Measurements from ENCODE around the gene LRG1. TPM values are rescaled to one million over a fixed set of nuclear protein-coding genes. Genes with fewer than 3 reads are reported as not detected.

LRG1 gene
- total RNA-seq, 2 donors from 2014 or later, result 0.86 to 1.4 TPM

GRCh38 chr19:4541114-4541805, 1.4 kb upstream of the LRG1 start:
- no peaks in the 10 kb centered on the region for H3K27me3 ChIP-seq (ENCODE audit: control insufficient read depth, insufficient read depth, low read length, poor library complexity, severe bottlenecking)
- Mint-ChIP-seq H3K27ac (no peak overlapping the region), H3K4me1 (peaks cover 6% of the 10 kb centered on the region), H3K4me3 (no peak overlapping the region), H3K36me3 (ENCODE audit: low read depth) (no peaks in the 10 kb centered on the region), H3K27me3 (ENCODE audit: insufficient read depth) (no peaks in the 10 kb centered on the region), H3K9me3 (peaks cover 4% of the 10 kb centered on the region)
- no peak for DNase-seq
- no peak overlapping the region for H3K9ac ChIP-seq (ENCODE audit: extremely low read depth, low read length, poor library complexity, severe bottlenecking)
- H3K9me3 ChIP-seq (ENCODE audit: control insufficient read depth, low read length), result peaks cover 6% of the 10 kb centered on the region
- peaks cover 3% of the 10 kb centered on the region for H3K4me1 ChIP-seq (ENCODE audit: control insufficient read depth, insufficient read depth, low read length)
- WGBS, 2 experiments (ENCODE audit: insufficient coverage in 1 of 2, insufficient read length in 1 of 2), result 92 to 94% methylated on average over 11 to 12 of the region's 12 CpGs
- H3K4me3 ChIP-seq (ENCODE audit: low read length), result no peak overlapping the region
- no peak for TF ChIP-seq CTCF (conservative IDR thresholded peaks at IDR 0.05)
- no peak overlapping the region for H3K27ac ChIP-seq (ENCODE audit: low read depth, low read length)
- no peaks in the 10 kb centered on the region for H3K36me3 ChIP-seq (ENCODE audit: control insufficient read depth, insufficient read depth, low read length)

GRCh38 chr19:4539169-4539692, 605 bp downstream of the LRG1 start:
- Histone ChIP-seq H3K9ac (ENCODE audit: extremely low read depth, low read length, poor library complexity, severe bottlenecking) (no peak overlapping the region), H3K9me3 (ENCODE audit: control insufficient read depth, low read length) (peaks cover 6% of the 10 kb centered on the region), H3K36me3 (ENCODE audit: control insufficient read depth, insufficient read depth, low read length) (no peaks in the 10 kb centered on the region), H3K4me1 (ENCODE audit: control insufficient read depth, insufficient read depth, low read length) (peaks cover 3% of the 10 kb centered on the region), H3K27me3 (ENCODE audit: control insufficient read depth, insufficient read depth, low read length, poor library complexity, severe bottlenecking) (peaks cover 6% of the 10 kb centered on the region), H3K4me3 (ENCODE audit: low read length) (no peak overlapping the region), H3K27ac (ENCODE audit: low read depth, low read length) (no peak overlapping the region)
- Mint-ChIP-seq H3K4me3 (no peak overlapping the region), H3K27ac (no peak overlapping the region), H3K36me3 (ENCODE audit: low read depth) (no peaks in the 10 kb centered on the region), H3K27me3 (ENCODE audit: insufficient read depth) (peaks cover 7% of the 10 kb centered on the region), H3K4me1 (peaks cover 6% of the 10 kb centered on the region), H3K9me3 (peaks cover 4% of the 10 kb centered on the region)
- 81 to 88% methylated on average over 2 to 3 of the region's 3 CpGs for WGBS, 2 experiments (ENCODE audit: insufficient coverage in 1 of 2, insufficient read length in 1 of 2)
- no peak for TF ChIP-seq CTCF (conservative IDR thresholded peaks at IDR 0.05)
- DNase-seq, result no peak

GRCh38 chr19:4538601-4538954, 1.3 kb downstream of the LRG1 start:
- peak; percentile 40 for DNase-seq
- H3K4me3 ChIP-seq (ENCODE audit: low read length), result no peak overlapping the region
- H3K9me3 ChIP-seq (ENCODE audit: control insufficient read depth, low read length), result peaks cover 6% of the 10 kb centered on the region
- Mint-ChIP-seq H3K9me3 (peaks cover 4% of the 10 kb centered on the region), H3K36me3 (ENCODE audit: low read depth) (no peaks in the 10 kb centered on the region), H3K27me3 (ENCODE audit: insufficient read depth) (peaks cover 12% of the 10 kb centered on the region), H3K4me1 (peaks cover 6% of the 10 kb centered on the region), H3K27ac (no peak overlapping the region), H3K4me3 (no peak overlapping the region)
- H3K27ac ChIP-seq (ENCODE audit: low read depth, low read length), result no peak overlapping the region
- H3K9ac ChIP-seq (ENCODE audit: extremely low read depth, low read length, poor library complexity, severe bottlenecking), result no peak overlapping the region
- H3K4me1 ChIP-seq (ENCODE audit: control insufficient read depth, insufficient read depth, low read length), result peaks cover 3% of the 10 kb centered on the region
- 94 to 98% methylated on average over 10 to 13 of the region's 13 CpGs for WGBS, 2 experiments (ENCODE audit: insufficient coverage in 1 of 2, insufficient read length in 1 of 2)
- TF ChIP-seq CTCF (conservative IDR thresholded peaks at IDR 0.05), result no peak
- no peaks in the 10 kb centered on the region for H3K36me3 ChIP-seq (ENCODE audit: control insufficient read depth, insufficient read depth, low read length)
- peaks cover 13% of the 10 kb centered on the region for H3K27me3 ChIP-seq (ENCODE audit: control insufficient read depth, insufficient read depth, low read length, poor library complexity, severe bottlenecking)
